Body of pancreas (tissue), 4 donors: ENCODE data around the gene AMPD3. TPM values are rescaled to one million over a fixed set of nuclear protein-coding genes. Genes with fewer than 3 reads are reported as not detected.

Source experiments
- ATAC-seq: fragments of 150-250 bp; one replicate; pipeline ENCODE4 v1.9.1; 2016
- DNase-seq, 4 donors: peaks; one replicate each; pipeline ENCODE4 v3.0.0-alpha.2; 2019
- H3K27ac ChIP-seq, 4 donors: fragments of 200-600 bp; sonication (generic); 1 replicate in 3 of 4; 2 replicates in 1 of 4; pipeline versions ENCODE4 v1.5.1 to v1.6.1; 2016 to 2019; ENCODE audit warnings: mild to moderate bottlenecking in 1 of 4, mixed read lengths in 1 of 4, moderate library complexity in 1 of 4
- H3K27me3 ChIP-seq, 2 donors: fragments of 200-600 bp; sonication (generic); one replicate each; pipeline ENCODE4 v1.6.0; 2016; ENCODE audit warnings: mild to moderate bottlenecking in 1 of 2
- H3K36me3 ChIP-seq, 2 donors: fragments of 200-600 bp; sonication (generic); replicated peaks in 1 of 2; 2 replicates each; pipeline ENCODE4 v1.5.1; 2016; ENCODE audit warnings: low read depth in 2 of 2; ENCODE audit not compliant: insufficient read depth in 1 of 2
- H3K4me1 ChIP-seq: fragments of 200-600 bp; sonication (generic); one replicate; pipeline ENCODE4 v1.6.0; 2016
- H3K4me3 ChIP-seq, 2 donors: fragments of 200-600 bp; sonication (generic); 1 replicate in 1 of 2; 2 replicates in 1 of 2; pipeline ENCODE4 v1.5.1; 2016 to 2019
- H3K9me3 ChIP-seq, 3 donors: fragments of 200-600 bp; sonication (generic); 1 replicate in 2 of 3; 2 replicates in 1 of 3; pipeline ENCODE4 v1.5.1; 2016
- POLR2A ChIP-seq, 3 donors: fragments of 450-650 bp; IDR thresholded peaks; one replicate each; pipeline ENCODE4 v1.6.1; 2016; ENCODE audit warnings: antibody characterized with exemption in 3 of 3, mild to moderate bottlenecking in 2 of 3
- WGBS, 2 donors: methylation state at CpG; one replicate each; pipeline ENCODE4 v1.1.5; 2017; 5-methylcytosine and 5-hydroxymethylcytosine counted together
- intact Hi-C: fragments of 100-400 bp; cut with DNase I; formaldehyde crosslinking; loops from one replicate; pipeline ENCODE4 v1.15.1; 2023
- total RNA-seq, 2 donors: library from RNA; depleted of rRNA; stranded (reverse); fragments of >200 nt; gene quantifications; one replicate each; pipeline ENCODE4 v1.1.0, GENCODE V29; 2016
- TF ChIP-seq, protein P1 (sequence below), 7 experiments: fragments of 450-650 bp in 4 of 7; fragments of 200-600 bp in 3 of 7; sonication (generic) in 3 of 7; IDR thresholded peaks; one replicate each; pipeline ENCODE4 v1.5.1; 2016 to 2019; ENCODE audit warnings: antibody characterized with exemption in 7 of 7

AMPD3 gene
- total RNA-seq, 2 donors from 2014 or later = 3.6 to 9.9 TPM

DNA sequence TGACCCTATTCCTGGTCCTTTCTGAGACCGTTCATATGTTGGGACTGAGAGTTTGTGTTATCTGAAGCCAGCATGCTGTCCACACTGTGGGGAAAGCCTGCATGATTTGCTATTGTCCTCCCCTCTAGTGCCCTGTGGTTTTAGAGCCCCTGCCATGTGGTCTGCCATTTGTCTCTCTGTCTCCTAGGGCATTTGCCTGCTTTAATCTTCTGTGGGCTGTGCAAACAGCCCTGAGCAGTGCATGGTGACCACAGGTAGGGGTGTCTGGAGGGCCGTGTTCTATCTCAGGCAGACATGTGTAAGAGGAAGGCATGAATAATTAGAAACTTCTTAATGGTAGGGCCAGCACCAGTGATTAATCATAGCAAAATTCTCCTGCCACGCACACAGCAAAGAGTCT, 23.0 kb downstream of the AMPD3 start:
- ATAC-seq = no peak
- intact Hi-C loops = no loop called here

DNA sequence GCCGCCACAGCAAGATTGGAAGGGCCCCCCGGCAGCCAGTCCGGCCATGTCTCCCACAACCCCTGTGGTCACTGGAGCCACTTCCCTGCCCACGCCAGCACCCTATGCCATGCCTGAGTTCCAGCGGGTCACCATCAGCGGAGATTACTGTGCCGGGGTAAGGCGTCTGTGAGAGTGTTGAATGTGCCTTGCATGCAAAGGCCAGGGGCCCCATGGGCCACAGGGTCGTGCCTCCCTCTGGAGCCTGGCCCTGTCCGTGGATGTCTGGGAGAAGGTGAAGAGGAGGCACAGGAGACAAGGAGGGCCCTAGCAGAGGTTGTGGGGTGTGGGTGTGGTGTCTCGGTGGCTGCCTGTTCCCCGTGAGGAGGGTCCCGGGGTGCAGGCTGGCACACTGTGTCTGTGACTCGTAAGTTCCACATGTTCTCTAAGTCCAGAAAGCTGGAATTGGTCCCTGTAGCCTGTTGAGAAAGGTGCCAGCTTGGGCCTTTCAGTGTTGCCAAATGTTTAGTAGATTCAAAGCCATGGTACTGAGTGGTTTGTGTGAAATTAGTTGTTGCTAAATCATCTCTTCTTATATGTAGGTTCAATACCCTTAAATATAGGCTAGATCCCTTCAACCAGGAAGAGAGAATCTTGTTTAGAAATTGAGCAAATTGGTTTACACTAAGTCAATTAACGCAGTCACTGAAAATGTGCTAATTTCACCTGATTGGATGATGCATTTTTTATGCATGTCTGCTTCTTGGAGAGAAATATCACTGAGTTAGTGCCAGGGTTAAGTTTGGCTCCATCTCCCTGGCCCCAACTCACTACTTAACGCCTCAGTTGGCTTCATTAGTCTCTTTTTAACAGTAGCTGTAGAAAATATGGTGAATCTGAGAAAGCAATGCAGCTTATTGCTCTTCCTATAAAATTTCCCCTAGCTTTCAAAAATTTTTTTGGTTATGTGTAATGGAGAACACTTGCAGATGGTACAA, 23.8 kb downstream of the AMPD3 start:
- no peak for ATAC-seq

More for the DNA sequence above, 23.0 kb downstream of the AMPD3 start:
- no peak for TF ChIP-seq POLR2A (IDR thresholded peaks at IDR 0.05)
- TF ChIP-seq, protein P1, sequence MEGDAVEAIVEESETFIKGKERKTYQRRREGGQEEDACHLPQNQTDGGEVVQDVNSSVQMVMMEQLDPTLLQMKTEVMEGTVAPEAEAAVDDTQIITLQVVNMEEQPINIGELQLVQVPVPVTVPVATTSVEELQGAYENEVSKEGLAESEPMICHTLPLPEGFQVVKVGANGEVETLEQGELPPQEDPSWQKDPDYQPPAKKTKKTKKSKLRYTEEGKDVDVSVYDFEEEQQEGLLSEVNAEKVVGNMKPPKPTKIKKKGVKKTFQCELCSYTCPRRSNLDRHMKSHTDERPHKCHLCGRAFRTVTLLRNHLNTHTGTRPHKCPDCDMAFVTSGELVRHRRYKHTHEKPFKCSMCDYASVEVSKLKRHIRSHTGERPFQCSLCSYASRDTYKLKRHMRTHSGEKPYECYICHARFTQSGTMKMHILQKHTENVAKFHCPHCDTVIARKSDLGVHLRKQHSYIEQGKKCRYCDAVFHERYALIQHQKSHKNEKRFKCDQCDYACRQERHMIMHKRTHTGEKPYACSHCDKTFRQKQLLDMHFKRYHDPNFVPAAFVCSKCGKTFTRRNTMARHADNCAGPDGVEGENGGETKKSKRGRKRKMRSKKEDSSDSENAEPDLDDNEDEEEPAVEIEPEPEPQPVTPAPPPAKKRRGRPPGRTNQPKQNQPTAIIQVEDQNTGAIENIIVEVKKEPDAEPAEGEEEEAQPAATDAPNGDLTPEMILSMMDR (IDR thresholded peaks at IDR 0.05) = no peak
- 74 to 80% methylated on average over 3 of the region's 3 CpGs for WGBS, 2 donors
- no peaks in the 10 kb centered on the region for H3K27me3 ChIP-seq
- H3K27ac ChIP-seq = no peak overlapping the region
- DNase-seq = no peak
- H3K4me3 ChIP-seq = no peak overlapping the region
- no peaks in the 10 kb centered on the region for H3K36me3 ChIP-seq
- H3K9me3 ChIP-seq = no peaks in the 10 kb centered on the region
- H3K4me1 ChIP-seq = no peaks in the 10 kb centered on the region

DNA sequence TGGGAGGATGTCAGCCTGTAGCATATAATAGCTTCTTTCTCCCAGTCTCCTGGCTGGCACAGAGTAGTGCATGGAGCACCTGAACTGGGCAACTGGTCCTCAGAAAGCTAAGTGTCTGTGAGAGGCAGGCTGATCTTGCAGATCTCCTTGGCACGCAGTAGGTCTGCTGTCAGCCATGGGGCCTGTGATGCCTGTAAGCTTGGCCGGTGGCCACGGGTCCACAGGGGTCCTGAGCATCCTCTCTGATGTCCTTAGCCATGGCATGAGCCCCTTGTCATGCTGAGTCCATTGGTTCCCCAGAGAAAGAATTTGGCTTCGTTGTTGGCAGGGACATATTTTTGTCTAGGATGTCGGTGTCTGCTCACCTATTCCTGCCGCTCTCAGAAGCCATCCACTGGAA, 25.0 kb downstream of the AMPD3 start:
- Histone ChIP-seq H3K36me3 (no peaks in the 10 kb centered on the region), H3K27ac (no peak overlapping the region), H3K4me1 (no peaks in the 10 kb centered on the region), H3K9me3 (no peaks in the 10 kb centered on the region), H3K27me3 (no peaks in the 10 kb centered on the region), H3K4me3 (no peak overlapping the region)
- no peak for ATAC-seq
- WGBS, 2 donors = 75 to 84% methylated on average over 5 to 6 of the region's 6 CpGs
- TF ChIP-seq, protein P1 (IDR thresholded peaks at IDR 0.05) = no peak
- no peak for DNase-seq
- intact Hi-C loops = no loop called here

More for the DNA sequence above, 23.8 kb downstream of the AMPD3 start:
- Histone ChIP-seq H3K27ac (no peak overlapping the region), H3K4me1 (no peaks in the 10 kb centered on the region), H3K4me3 (no peak overlapping the region), H3K9me3 (no peaks in the 10 kb centered on the region), H3K36me3 (no peaks in the 10 kb centered on the region), H3K27me3 (no peaks in the 10 kb centered on the region)
- TF ChIP-seq, protein P1 (IDR thresholded peaks at IDR 0.05) = no peak
- TF ChIP-seq POLR2A (IDR thresholded peaks at IDR 0.05) = no peak
- no peak for DNase-seq
- WGBS, 2 donors = 85 to 86% methylated on average over 14 of the region's 16 CpGs
- intact Hi-C loops = no loop called here

DNA sequence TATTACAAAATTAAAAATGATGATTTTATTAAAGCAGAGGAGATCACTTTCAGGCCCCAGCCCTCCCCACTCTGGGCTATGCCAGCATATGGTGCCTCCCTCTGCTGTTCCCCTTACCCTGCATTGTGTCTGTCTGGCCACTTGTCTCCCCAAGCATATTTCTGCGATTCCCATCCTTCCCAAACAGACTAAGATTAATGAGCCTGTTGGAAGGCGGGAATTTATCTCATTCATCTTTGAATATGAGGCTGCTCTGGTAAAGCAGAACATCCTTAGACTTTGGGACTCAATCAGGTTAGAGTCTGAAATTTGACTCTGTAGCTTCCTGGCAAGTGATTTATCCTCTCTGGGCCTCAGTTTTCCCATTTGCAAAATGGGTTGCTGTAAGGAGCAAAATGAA, 25.7 kb downstream of the AMPD3 start:
- Histone ChIP-seq H3K4me3 (no peak overlapping the region), H3K27me3 (no peaks in the 10 kb centered on the region), H3K36me3 (no peaks in the 10 kb centered on the region), H3K9me3 (no peaks in the 10 kb centered on the region), H3K27ac (no peak overlapping the region), H3K4me1 (no peaks in the 10 kb centered on the region)
- intact Hi-C loops = no loop called here
- no peak for DNase-seq
- TF ChIP-seq, protein P1 (IDR thresholded peaks at IDR 0.05) = no peak
- no peak for TF ChIP-seq POLR2A (IDR thresholded peaks at IDR 0.05)
- ATAC-seq = no peak
- 85 to 89% methylated on average over 2 of the region's 2 CpGs for WGBS, 2 donors
